ENCODE data around the gene FAM83G.

DNA sequence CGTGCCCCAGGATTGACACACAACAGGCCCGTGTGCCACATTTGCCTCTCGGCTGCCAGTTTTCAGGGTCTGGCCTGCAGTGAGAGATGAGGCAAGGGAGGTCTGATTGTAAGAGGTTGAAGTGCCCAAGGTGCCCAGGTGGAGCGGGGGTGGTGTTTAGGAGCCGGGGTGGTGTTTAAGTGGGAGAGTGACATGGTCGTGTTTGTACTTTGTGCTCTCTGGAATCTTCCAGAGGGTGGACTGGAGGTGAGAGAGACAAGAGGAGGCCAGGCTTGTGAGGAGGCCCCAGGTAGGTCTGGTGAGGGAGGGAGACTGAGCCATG is 42.1 kb downstream of the FAM83G start:
- TF ChIP-seq, protein P1, sequence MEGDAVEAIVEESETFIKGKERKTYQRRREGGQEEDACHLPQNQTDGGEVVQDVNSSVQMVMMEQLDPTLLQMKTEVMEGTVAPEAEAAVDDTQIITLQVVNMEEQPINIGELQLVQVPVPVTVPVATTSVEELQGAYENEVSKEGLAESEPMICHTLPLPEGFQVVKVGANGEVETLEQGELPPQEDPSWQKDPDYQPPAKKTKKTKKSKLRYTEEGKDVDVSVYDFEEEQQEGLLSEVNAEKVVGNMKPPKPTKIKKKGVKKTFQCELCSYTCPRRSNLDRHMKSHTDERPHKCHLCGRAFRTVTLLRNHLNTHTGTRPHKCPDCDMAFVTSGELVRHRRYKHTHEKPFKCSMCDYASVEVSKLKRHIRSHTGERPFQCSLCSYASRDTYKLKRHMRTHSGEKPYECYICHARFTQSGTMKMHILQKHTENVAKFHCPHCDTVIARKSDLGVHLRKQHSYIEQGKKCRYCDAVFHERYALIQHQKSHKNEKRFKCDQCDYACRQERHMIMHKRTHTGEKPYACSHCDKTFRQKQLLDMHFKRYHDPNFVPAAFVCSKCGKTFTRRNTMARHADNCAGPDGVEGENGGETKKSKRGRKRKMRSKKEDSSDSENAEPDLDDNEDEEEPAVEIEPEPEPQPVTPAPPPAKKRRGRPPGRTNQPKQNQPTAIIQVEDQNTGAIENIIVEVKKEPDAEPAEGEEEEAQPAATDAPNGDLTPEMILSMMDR (IDR thresholded peaks at IDR 0.05), result no peak
- no peak for TF ChIP-seq POLR2A (IDR thresholded peaks at IDR 0.05)
